ENCODE data around the gene CA11. TPM values are rescaled to one million over a fixed set of nuclear protein-coding genes. Genes with fewer than 3 reads are reported as not detected.

Gene CA11
- total RNA-seq, 1 donor from 2014 or later, result 3.1 TPM

GRCh38 chr19:48628486-48629296 lies 17.3 kb downstream of the CA11 start:
- ATAC-seq, result no peak

- no peak for ATAC-seq
These were observed 18.1 kb downstream of the CA11 start for GRCh38 chr19:48627865-48628314.

GRCh38 chr19:48627201-48627864 lies 18.7 kb downstream of the CA11 start:
- no peak for ATAC-seq

- no peak for ATAC-seq
These were observed 20.1 kb downstream of the CA11 start for GRCh38 chr19:48625891-48626327.

- no peak for ATAC-seq
These were observed 20.9 kb downstream of the CA11 start for GRCh38 chr19:48624791-48625723.

- ATAC-seq, result peak; percentile 76
These were observed 21.9 kb downstream of the CA11 start for GRCh38 chr19:48624067-48624594.

GRCh38 chr19:48623556-48624066 lies 22.4 kb downstream of the CA11 start:
- no peak for ATAC-seq

- no peak for ATAC-seq
These were observed 26.0 kb downstream of the CA11 start for GRCh38 chr19:48619692-48620585.

- peak; percentile 85 for ATAC-seq
These were observed 26.9 kb downstream of the CA11 start, which contains the start of the genes RPL18 and SPHK2 for GRCh38 chr19:48618916-48619691. TSS of gene RPL18 (minus strand) at chr19:48619178. CDS start at chr19:48619143, 35 bp downstream. TSS of gene SPHK2 (plus strand) at chr19:48619506. CDS start at chr19:48620515, 1,009 bp downstream.

GRCh38 chr19:48618278-48618915 lies 27.6 kb downstream of the CA11 start:
- no peak for ATAC-seq

GRCh38 chr19:48617146-48617937 lies 28.6 kb downstream of the CA11 start:
- ATAC-seq, result peak; percentile 0

GRCh38 chr19:48616491-48617056 lies 29.4 kb downstream of the CA11 start:
- ATAC-seq, result no peak

GRCh38 chr19:48616041-48616436 lies 29.9 kb downstream of the CA11 start:
- ATAC-seq, result no peak

- ATAC-seq, result no peak
These were observed 30.6 kb downstream of the CA11 start for GRCh38 chr19:48615231-48616040.

GRCh38 chr19:48614436-48615230 lies 31.4 kb downstream of the CA11 start, which contains the start of gene FAM83E:
TSS of gene FAM83E (minus strand) at chr19:48615076. CDS start at chr19:48613372, 1,704 bp downstream.
- peak; percentile 65 for ATAC-seq

- no peak for ATAC-seq
These were observed 32.0 kb downstream of the CA11 start for GRCh38 chr19:48613852-48614435.
